Measurements from ENCODE around the gene STX1B.

STX1B gene

GRCh38 chr16:30974348-30974747 is 36.1 kb downstream of the STX1B start:
- DNase-seq: no peak

GRCh38 chr16:30972872-30973271 is 37.6 kb downstream of the STX1B start:
- no peak for DNase-seq

DNA sequence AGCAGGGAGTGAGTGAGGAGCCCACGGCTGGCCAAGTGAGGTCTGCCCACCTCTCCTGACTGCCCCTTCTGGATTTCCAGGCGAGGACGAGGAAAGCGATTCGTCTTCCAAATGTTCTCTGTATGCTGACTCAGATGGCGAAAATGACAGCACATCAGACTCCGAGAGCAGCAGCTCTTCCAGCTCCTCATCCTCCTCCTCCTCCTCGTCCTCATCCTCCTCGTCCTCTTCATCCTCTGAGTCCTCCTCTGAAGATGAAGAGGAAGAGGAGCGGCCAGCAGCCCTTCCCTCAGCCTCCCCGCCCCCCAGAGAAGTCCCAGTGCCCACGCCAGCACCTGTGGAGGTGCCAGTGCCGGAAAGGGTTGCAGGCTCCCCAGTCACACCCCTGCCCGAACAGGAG is 39.1 kb downstream of the STX1B start:
- no peak for DNase-seq

DNA sequence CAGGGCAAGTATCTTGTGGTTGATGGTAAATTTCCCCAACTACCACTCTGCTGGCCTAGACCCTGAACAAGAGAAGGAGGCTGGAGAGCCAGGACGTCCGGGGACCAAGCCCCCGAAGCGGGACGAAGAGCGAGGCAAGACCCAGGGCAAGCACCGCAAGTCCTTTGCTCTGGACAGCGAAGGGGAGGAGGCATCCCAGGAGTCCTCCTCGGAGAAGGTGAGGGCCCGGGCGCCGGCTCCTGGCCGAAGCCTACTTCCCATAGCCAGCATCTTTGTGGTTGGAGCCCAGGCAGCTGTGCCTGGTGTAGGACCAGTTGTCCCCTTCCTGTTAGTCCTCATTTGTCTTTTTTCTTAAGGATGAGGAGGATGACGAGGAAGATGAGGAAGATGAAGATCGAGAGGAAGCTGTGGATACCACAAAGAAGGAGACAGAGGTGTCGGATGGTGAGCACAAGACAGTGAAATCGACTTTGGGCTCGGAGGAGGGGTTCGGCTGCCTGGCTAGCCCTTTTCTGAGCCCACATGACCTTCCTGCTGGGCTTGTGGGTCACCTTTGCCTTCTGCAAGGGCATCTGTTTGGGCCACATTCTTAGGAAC is 41.1 kb downstream of the STX1B start:
- no peak for DNase-seq

GRCh38 chr16:30967795-30968194 is 42.6 kb downstream of the STX1B start:
- no peak for DNase-seq

GRCh38 chr16:30966033-30966619 is 44.3 kb downstream of the STX1B start:
- no peak for DNase-seq

DNA sequence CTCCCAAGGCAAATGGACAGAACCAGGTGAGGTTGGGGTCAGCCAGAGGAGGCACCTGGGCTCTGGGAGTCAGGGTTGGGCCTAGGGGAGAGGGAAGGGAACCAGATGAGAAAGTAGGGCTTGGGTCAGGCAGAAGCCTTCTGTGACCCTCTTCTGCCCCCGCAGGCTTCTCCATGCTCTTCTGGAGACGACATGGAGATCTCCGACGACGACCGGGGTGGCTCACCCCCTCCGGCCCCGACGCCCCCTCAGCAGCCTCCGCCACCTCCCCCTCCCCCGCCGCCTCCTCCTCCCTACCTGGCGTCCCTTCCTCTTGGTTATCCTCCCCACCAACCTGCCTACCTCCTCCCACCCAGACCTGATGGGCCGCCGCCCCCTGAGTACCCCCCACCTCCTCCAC is 45.0 kb downstream of the STX1B start:
- DNase-seq: no peak

- no peak for DNase-seq
Measured at GRCh38 chr16:30964574-30965226, 45.7 kb downstream of the STX1B start.

DNA sequence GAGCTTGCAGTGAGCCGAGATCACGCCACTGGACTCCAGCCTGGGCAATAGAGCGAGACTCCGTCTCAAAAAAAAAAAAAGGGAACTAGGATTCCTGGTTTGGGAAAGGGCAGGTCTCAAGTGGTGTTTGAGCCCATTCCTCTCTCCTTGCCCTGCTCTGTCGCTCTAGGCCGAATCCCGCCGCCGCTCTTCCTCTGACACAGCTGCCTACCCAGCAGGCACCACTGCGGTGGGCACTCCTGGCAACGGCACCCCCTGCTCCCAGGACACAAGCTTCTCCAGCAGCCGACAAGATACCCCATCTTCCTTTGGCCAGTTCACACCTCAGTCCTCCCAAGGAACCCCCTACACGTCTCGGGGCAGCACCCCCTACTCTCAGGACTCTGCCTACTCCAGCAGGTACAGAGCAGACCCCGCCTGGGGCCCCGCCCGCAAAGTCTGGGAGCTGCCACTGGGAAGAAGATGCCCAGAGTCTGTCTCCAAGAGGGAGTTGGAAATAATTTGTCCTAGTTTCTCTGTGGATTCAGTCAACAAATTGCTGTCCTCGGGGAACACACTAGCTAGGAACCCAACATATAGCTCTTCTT is 46.4 kb downstream of the STX1B start:
- no peak for DNase-seq

- DNase-seq: no peak
Measured at GRCh38 chr16:30961384-30961783, 49.1 kb downstream of the STX1B start.

- no peak for DNase-seq
Measured at GRCh38 chr16:30958175-30959079, 52.0 kb downstream of the STX1B start.

DNA sequence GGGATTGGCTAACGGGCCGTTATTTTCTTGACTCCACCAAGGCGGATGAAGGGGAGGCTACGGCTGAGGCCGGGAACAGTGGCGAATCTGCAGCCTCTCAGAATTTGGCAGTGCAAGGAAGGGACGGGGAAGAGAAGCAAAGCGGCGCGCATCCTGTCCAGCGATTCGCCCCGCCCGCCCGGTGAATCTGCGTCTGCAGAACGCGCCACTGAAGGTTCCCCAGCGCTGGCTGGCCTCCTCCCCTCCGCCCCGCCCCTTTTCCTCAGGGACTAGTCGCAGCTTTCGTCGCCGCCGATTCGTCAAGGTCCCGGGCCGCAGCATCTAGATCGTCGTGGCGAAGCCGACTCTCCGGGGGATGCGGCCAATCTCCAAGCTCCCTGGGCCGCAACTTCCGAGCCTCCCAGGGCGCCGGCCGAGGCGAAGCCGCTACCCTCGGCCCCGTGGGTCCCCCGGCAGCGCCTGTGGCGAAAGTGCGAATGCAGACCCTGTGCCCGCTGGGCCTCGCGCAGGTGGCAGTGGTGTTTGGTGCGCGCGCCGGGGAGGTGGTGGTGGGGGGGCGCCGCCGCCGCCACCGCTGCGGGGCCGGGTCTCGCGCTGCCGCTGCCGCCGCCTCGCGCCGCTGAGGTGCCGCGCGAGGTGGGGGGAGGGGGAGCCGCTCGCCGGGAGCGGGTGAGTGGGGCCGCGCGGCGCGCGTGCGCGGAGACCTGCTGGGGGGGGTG is 52.8 kb downstream of the STX1B start, which contains the start of gene SETD1A:
Gene SETD1A (plus strand): TSS at position 299 of the 719 bp plus-strand sequence. CDS start 978 bp downstream, outside the sequence.
- peak; percentile 99 for DNase-seq

GRCh38 chr16:30956601-30957455 is 53.6 kb downstream of the STX1B start:
- DNase-seq: peak; percentile 96

DNA sequence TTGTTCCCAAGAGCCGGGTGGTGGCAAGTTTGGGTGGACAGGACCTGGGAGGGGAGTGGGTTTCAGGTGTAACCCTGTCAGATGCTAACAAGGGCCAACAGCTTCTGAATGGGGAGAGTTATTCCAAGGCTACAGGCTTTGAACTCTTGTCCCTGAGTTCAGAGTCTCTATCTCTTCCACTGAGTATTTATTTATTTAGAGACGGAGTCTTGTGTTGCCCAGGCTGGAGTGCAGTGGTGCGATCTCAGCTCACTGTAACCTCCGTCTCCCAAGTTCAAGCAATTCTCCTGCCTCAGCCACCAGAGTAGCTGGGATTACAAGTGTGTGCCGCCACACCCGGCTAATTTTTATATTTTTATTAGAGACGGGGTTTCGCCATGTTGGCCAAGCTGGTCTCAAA is 55.4 kb downstream of the STX1B start:
- DNase-seq: no peak

GRCh38 chr16:30953511-30954124 is 56.8 kb downstream of the STX1B start:
- DNase-seq: peak; percentile 77

GRCh38 chr16:30953111-30953510 is 57.3 kb downstream of the STX1B start:
- DNase-seq: no peak

GRCh38 chr16:30951750-30952149 is 58.7 kb downstream of the STX1B start:
- no peak for DNase-seq

GRCh38 chr16:30951193-30951592 is 59.2 kb downstream of the STX1B start:
- DNase-seq: no peak

- no peak for DNase-seq
Measured at GRCh38 chr16:30950516-30951065, 59.8 kb downstream of the STX1B start.

Measured in stimulated activated CD4-positive, alpha-beta T cell treated with anti-CD3 and anti-CD28 coated beads, Interleukin-15, amount 100 ng/mL, for 24 hours (primary cell).